HepG2 (cell line): ENCODE measurements around the gene ITGB7. TPM values are rescaled to one million over a fixed set of nuclear protein-coding genes. Genes with fewer than 3 reads are reported as not detected.

Experiments
- ATAC-seq: fragments of 200-7000 bp; cut with Tn5 transposase; 3 replicates; pipeline ENCODE4 v1.9.1; 2020; ENCODE audit warnings: mild to moderate bottlenecking, moderate library complexity
- BruUV-seq: library from RNA; stranded (reverse); fragments of 400-500 nt; replicated peaks from 2 replicates; lab custom pipeline; 2021; lab: Mats Ljungman, UMichigan
- CTCF ChIA-PET: fragments of 300-600 bp; formaldehyde crosslinking; extraction: SDS; loops from one replicate; lab custom pipeline; 2021; ENCODE audit warnings: low total read pairs, inconsistent platforms, low intra/inter-chr PET ratio; lab: Yijun Ruan, JAX
- POLR2A ChIA-PET: fragments of 350-600 bp; sonication (Branson Sonifier 250); formaldehyde crosslinking; loops from one replicate; lab custom pipeline; 2020; ENCODE audit warnings: antibody characterized with exemption, inconsistent platforms; lab: Yijun Ruan, JAX
- DNase-seq: peaks from one replicate; pipeline ENCODE4 v3.0.0-alpha.2; 2015; ENCODE audit warnings: low spot score
- FAIRE-seq: peaks from 3 replicates; lab custom pipeline; 2011; peaks lifted over from hg19 to GRCh38; lab: Jason Lieb, UNC
- H2AFZ ChIP-seq: one replicate; pipeline ENCODE4 v1.6.1; 2011; ENCODE audit warnings: low read length, inconsistent platforms
- H3K27ac ChIP-seq: fragments of 300-600 bp; 3 replicates; pipeline ENCODE4 v1.8.0; 2011; ENCODE audit warnings: mixed run types, mild to moderate bottlenecking, mixed read lengths, low read length, inconsistent platforms; ENCODE audit not compliant: insufficient read depth; ENCODE audit errors: extremely low read length
- H3K27me3 ChIP-seq, 2 experiments: fragments of 200-600 bp in 1 of 2; 2 replicates in 1 of 2; 3 replicates in 1 of 2; pipeline versions ENCODE4 v1.6.0 to v1.8.0; 2011; ENCODE audit warnings: low read length in 2 of 2, mild to moderate bottlenecking in 2 of 2, moderate library complexity in 2 of 2, inconsistent platforms in 1 of 2; ENCODE audit not compliant: insufficient read depth in 2 of 2, control insufficient read depth in 1 of 2
- H3K36me3 ChIP-seq, 2 experiments: fragments of 200-600 bp in 1 of 2; replicated peaks in 1 of 2; 2 replicates in 1 of 2; 3 replicates in 1 of 2; pipeline versions ENCODE4 v1.5.1 to v1.8.0; 2011; ENCODE audit warnings: low read length in 2 of 2, inconsistent platforms in 1 of 2; ENCODE audit not compliant: insufficient read depth in 2 of 2, control insufficient read depth in 1 of 2
- H3K4me1 ChIP-seq: 2 replicates; pipeline ENCODE4 v1.5.1; 2012; ENCODE audit warnings: low read length, inconsistent platforms; ENCODE audit not compliant: insufficient read depth
- H3K4me2 ChIP-seq: 2 replicates; pipeline ENCODE4 v1.6.0; 2011; ENCODE audit warnings: low read depth, low read length, inconsistent platforms
- H3K4me3 ChIP-seq, 3 experiments: fragments of 200-600 bp in 1 of 3; sonication (generic), shearing (Covaris generic) in 1 of 3; replicated peaks in 1 of 3; 2 replicates each; pipeline ENCODE4 v1.5.1; 2011 to 2016; ENCODE audit warnings: low read length in 3 of 3, inconsistent platforms in 2 of 3, low read depth in 2 of 3, mild to moderate bottlenecking in 2 of 3, control low read depth in 1 of 3, mixed read lengths in 1 of 3; ENCODE audit not compliant: insufficient read depth in 1 of 3
- H3K79me2 ChIP-seq: one replicate; pipeline ENCODE4 v1.6.1; 2011; ENCODE audit warnings: low read length, inconsistent platforms; ENCODE audit not compliant: insufficient read depth
- H3K9ac ChIP-seq: 2 replicates; pipeline ENCODE4 v1.6.0; 2011; ENCODE audit warnings: mild to moderate bottlenecking, low read depth, low read length, inconsistent platforms; ENCODE audit not compliant: insufficient read depth
- H3K9me3 ChIP-seq: 2 replicates; pipeline ENCODE4 v1.5.1; 2012; ENCODE audit warnings: mild to moderate bottlenecking, low read length
- H4K20me1 ChIP-seq: 2 replicates; pipeline ENCODE4 v1.6.0; 2011; ENCODE audit warnings: inconsistent platforms, mild to moderate bottlenecking, low read length, moderate library complexity; ENCODE audit not compliant: insufficient read depth
- ATF7 ChIP-seq, 2 experiments: fragments of 450-650 bp in 1 of 2; sonication (generic) in 1 of 2; formaldehyde crosslinking in 1 of 2; IDR thresholded peaks; 2 replicates each; pipeline versions ENCODE4 v1.4.0 to v1.6.1; 2016 to 2020; ENCODE audit warnings: antibody characterized with exemption in 1 of 2, mild to moderate bottlenecking in 1 of 2, missing genetic modification reagents in 1 of 2
- FOXA1 ChIP-seq, 2 experiments: fragments of 450-650 bp in 1 of 2; sonication (generic) in 1 of 2; formaldehyde crosslinking in 1 of 2; IDR thresholded peaks; 2 replicates each; pipeline versions ENCODE4 v1.4.0 to v1.6.1; 2016 to 2020; ENCODE audit warnings: missing genetic modification reagents in 1 of 2
- HOXA5 ChIP-seq: sonication (generic); formaldehyde crosslinking; IDR thresholded peaks from 2 replicates; pipeline ENCODE4 v1.4.0; 2020; ENCODE audit warnings: missing genetic modification reagents
- KLF15 ChIP-seq: sonication (generic); formaldehyde crosslinking; IDR thresholded peaks from 2 replicates; pipeline ENCODE4 v1.8.1; 2023; ENCODE audit warnings: borderline replicate concordance, mild to moderate bottlenecking, inconsistent platforms, missing genetic modification reagents, mixed read lengths
- MTA3 ChIP-seq: sonication (generic); formaldehyde crosslinking; IDR thresholded peaks from 2 replicates; pipeline ENCODE4 v1.4.0; 2020; ENCODE audit warnings: missing genetic modification reagents
- PLRG1 ChIP-seq: fragments of 450-650 bp; conservative IDR thresholded peaks from 2 replicates; pipeline ENCODE4 v1.6.1; 2016
- POGZ ChIP-seq: sonication (generic); formaldehyde crosslinking; IDR thresholded peaks from 2 replicates; pipeline ENCODE4 v1.4.0; 2020; ENCODE audit warnings: mild to moderate bottlenecking, missing genetic modification reagents
- SAFB2 ChIP-seq: sonication (generic); formaldehyde crosslinking; IDR thresholded peaks from 2 replicates; pipeline ENCODE4 v1.5.1; 2020; ENCODE audit warnings: missing genetic modification reagents, low read depth, mild to moderate bottlenecking, borderline replicate concordance
- SNAI1 ChIP-seq: sonication (generic); formaldehyde crosslinking; IDR thresholded peaks from 2 replicates; pipeline ENCODE4 v1.5.0; 2020; ENCODE audit warnings: mild to moderate bottlenecking, missing genetic modification reagents, borderline replicate concordance
- STAT5B ChIP-seq: sonication (generic); formaldehyde crosslinking; IDR thresholded peaks from 2 replicates; pipeline ENCODE4 v1.4.0; 2020; ENCODE audit warnings: missing genetic modification reagents
- THAP7 ChIP-seq: sonication (generic); formaldehyde crosslinking; IDR thresholded peaks from 2 replicates; pipeline ENCODE4 v1.8.1; 2023; ENCODE audit warnings: mild to moderate bottlenecking, missing genetic modification reagents
- TOE1 ChIP-seq: sonication (generic); formaldehyde crosslinking; IDR thresholded peaks from 2 replicates; pipeline ENCODE4 v1.4.0; 2020; ENCODE audit warnings: mild to moderate bottlenecking, missing genetic modification reagents
- WIZ ChIP-seq: sonication (generic); formaldehyde crosslinking; IDR thresholded peaks from 2 replicates; pipeline ENCODE4 v1.5.1; 2020; ENCODE audit warnings: mild to moderate bottlenecking, missing genetic modification reagents
- XBP1 ChIP-seq: sonication (generic); formaldehyde crosslinking; IDR thresholded peaks from 2 replicates; pipeline ENCODE4 v1.5.0; 2020; ENCODE audit warnings: missing genetic modification reagents
- ZNF136 ChIP-seq: sonication (generic); formaldehyde crosslinking; IDR thresholded peaks from 2 replicates; pipeline ENCODE4 v1.8.1; 2022; ENCODE audit warnings: low read depth, mild to moderate bottlenecking, moderate library complexity, missing genetic modification reagents
- ZNF407 ChIP-seq: sonication (generic); formaldehyde crosslinking; IDR thresholded peaks from one replicate; pipeline ENCODE4 v1.5.1; 2020; ENCODE audit warnings: mild to moderate bottlenecking, missing genetic modification reagents; ENCODE audit errors: not compliant biosample characterization
- ZNF589 ChIP-seq: sonication (generic); formaldehyde crosslinking; conservative IDR thresholded peaks from 2 replicates; pipeline ENCODE4 v1.8.0; 2022; ENCODE audit warnings: mild to moderate bottlenecking, moderate library complexity, missing genetic modification reagents
- ZNF83 ChIP-seq: sonication (generic); formaldehyde crosslinking; IDR thresholded peaks from 2 replicates; pipeline ENCODE4 v1.4.0; 2020; ENCODE audit warnings: missing genetic modification reagents, mild to moderate bottlenecking, borderline replicate concordance
- whole genome bisulfite sequencing: methylation state at CpG from one replicate; pipeline ENCODE4 v1.1.6; 2017; ENCODE audit warnings: low lambda C conversion rate; 5-methylcytosine and 5-hydroxymethylcytosine counted together
- in situ Hi-C: cut with HindIII; loops from 2 replicates; pipeline ENCODE4 v1.10.0; 2017; ENCODE audit warnings: low pct_unique_long_range_greater_than_20kb; ENCODE audit not compliant: extremely low pct_ligation_motif_present
- intact Hi-C: fragments of 100-400 bp; cut with micrococcal nuclease; formaldehyde crosslinking; loops from one replicate; pipeline ENCODE4 v1.10.0; 2022; ENCODE audit not compliant: unreplicated experiment
- polyA plus RNA-seq, 8 experiments: library from polyadenylated mRNA; depleted of rRNA in 3 of 8; stranded (reverse) in 7 of 8; unstranded in 1 of 8; fragments of >200 nt; fragmentation: Illumina TruSeq in 4 of 8; extraction: Trizol in 4 of 8; gene quantifications; 2 replicates each; pipeline versions ENCODE4 v1.2.1 to v1.2.3, GENCODE V29; 2011 to 2016; ENCODE audit warnings: low read depth in 4 of 8, missing spikeins in 1 of 8, mixed read lengths in 1 of 8; ENCODE audit not compliant: insufficient read depth in 1 of 8
- total RNA-seq, 5 experiments: library from RNA; depleted of rRNA; stranded (reverse); fragments of >200 nt; fragmentation: Illumina TruSeq; extraction: Trizol; gene quantifications; 2 replicates each; pipeline ENCODE4 v1.2.3, GENCODE V29; 2016; ENCODE audit warnings: low read depth in 1 of 5

ITGB7 gene
- total and polyA plus RNA-seq, 2 of the 13 experiments (the other 11 are each of a cell fraction or from before 2014, with no cell fraction given): 0.16 to 0.18 TPM

DNA sequence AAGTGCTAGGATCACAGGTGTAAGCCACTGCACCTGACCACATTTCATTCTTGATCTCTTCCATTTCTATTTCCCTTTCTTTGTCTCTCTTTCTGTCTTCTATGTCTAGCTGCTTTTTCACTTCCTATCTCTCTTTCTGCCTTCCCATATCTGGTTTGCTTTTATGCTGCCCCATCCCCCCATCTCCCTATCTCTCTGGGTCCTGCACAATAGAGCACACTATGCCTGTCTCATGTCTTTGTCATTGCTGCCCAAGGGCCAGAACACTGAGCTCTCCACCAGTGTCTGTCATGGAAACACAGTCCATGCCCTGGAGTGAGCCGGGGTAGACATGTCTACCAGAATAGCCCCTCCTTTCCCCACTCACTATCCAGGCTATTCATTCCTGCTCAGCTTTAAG is 37.3 kb upstream of the ITGB7 start:
- H3K9me3 ChIP-seq: no peaks in the 10 kb centered on the region
- no peak overlapping the region for H3K4me3 ChIP-seq
- TF ChIP-seq ZNF136 (CRISPR knock-in tag) (no peak), THAP7 (CRISPR knock-in tag) (no peak), KLF15 (CRISPR knock-in tag) (no peak), HOXA5 (CRISPR knock-in tag) (no peak), ZNF589 (CRISPR knock-in tag) (no peak), ZNF407 (no peak), FOXA1 (IDR thresholded peaks at IDR 0.05) (no peak), FOXA1 (CRISPR knock-in tag; IDR thresholded peaks at IDR 0.05) (no peak), SAFB2 (no peak), TOE1 (CRISPR knock-in tag) (no peak), ATF7 (IDR thresholded peaks at IDR 0.05) (no peak), ATF7 (CRISPR knock-in tag; IDR thresholded peaks at IDR 0.05) (no peak), POGZ (CRISPR knock-in tag) (no peak), MTA3 (CRISPR knock-in tag) (no peak), SNAI1 (CRISPR knock-in tag) (no peak), PLRG1 (no peak), WIZ (CRISPR knock-in tag) (no peak), STAT5B (no peak), ZNF83 (CRISPR knock-in tag) (no peak), XBP1 (no peak)
- DNase-seq (no peak), FAIRE-seq (no peak), ATAC-seq (no peak)
- H3K9ac ChIP-seq: no peak overlapping the region
- 5% methylated on average over 1 of the region's 1 CpG for WGBS
- H3K36me3 ChIP-seq: no peaks in the 10 kb centered on the region
- no peaks in the 10 kb centered on the region for H3K79me2 ChIP-seq
- no peak overlapping the region for H3K4me2 ChIP-seq
- H2AFZ ChIP-seq: no peak overlapping the region
- in situ Hi-C loops (no loop called here), intact Hi-C loops (no loop called here)
- no peaks in the 10 kb centered on the region for H4K20me1 ChIP-seq
- peaks cover 6 to 28% of the 10 kb centered on the region in 2 experiments; a peak in 3 of 5 replicates for H3K27me3 ChIP-seq
- ChIA-PET POLR2A (interaction anchor here (0.6 to 1.4 kb wide), 2 partner anchors 20 to 47 kb away, joined by 3 read pairs; no protein-coding TSS in a partner anchor), CTCF (no interaction called here)
- BruUV-seq: no TSS peak
- peaks cover 28% of the 10 kb centered on the region; the same call in 1 of the 2 replicates for H3K4me1 ChIP-seq
- no peak overlapping the region for H3K27ac ChIP-seq
